ENCODE data around the gene WFDC2.

WFDC2 gene, protein sequence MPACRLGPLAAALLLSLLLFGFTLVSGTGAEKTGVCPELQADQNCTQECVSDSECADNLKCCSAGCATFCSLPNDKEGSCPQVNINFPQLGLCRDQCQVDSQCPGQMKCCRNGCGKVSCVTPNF

GRCh38 chr20:45469336-45470261, at the start of gene WFDC2:
Gene WFDC2, plus strand, starts transcription at chr20:45469753. Its CDS starts 29 bp downstream, at chr20:45469782.
- no peak for DNase-seq

DNA sequence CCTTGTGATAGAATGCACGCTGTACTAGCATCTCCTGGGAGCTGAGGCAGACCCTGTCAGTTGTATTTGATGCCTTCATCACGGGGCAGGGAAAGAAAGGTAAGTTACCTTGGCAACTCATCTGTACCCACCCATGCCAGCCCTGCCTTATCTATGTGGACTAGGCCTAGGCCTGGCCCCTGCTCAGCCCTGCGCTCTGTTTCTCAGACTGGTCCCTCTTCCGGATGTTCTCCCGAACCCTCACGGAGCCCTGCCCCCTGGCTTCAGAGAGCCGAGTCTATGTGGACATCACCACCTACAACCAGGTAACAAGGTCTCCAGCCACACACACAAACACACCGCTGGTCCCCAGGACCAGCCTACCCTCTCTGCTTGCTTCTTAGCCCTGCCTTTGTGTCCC, 49.4 kb upstream of the WFDC2 start:
- no peak for DNase-seq

GRCh38 chr20:45423700-45424099, 45.9 kb upstream of the WFDC2 start:
- DNase-seq = no peak

DNA sequence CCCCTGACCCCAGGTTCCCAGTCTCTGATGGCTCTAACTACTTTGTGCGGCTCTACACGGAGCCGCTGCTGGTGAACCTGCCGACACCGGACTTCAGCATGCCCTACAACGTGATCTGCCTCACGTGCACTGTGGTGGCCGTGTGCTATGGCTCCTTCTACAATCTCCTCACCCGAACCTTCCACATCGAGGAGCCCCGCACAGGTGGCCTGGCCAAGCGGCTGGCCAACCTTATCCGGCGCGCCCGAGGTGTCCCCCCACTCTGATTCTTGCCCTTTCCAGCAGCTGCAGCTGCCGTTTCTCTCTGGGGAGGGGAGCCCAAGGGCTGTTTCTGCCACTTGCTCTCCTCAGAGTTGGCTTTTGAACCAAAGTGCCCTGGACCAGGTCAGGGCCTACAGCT, 44.0 kb upstream of the WFDC2 start:
- no peak for DNase-seq

GRCh38 chr20:45426320-45427016, 43.1 kb upstream of the WFDC2 start:
- DNase-seq = no peak

DNA sequence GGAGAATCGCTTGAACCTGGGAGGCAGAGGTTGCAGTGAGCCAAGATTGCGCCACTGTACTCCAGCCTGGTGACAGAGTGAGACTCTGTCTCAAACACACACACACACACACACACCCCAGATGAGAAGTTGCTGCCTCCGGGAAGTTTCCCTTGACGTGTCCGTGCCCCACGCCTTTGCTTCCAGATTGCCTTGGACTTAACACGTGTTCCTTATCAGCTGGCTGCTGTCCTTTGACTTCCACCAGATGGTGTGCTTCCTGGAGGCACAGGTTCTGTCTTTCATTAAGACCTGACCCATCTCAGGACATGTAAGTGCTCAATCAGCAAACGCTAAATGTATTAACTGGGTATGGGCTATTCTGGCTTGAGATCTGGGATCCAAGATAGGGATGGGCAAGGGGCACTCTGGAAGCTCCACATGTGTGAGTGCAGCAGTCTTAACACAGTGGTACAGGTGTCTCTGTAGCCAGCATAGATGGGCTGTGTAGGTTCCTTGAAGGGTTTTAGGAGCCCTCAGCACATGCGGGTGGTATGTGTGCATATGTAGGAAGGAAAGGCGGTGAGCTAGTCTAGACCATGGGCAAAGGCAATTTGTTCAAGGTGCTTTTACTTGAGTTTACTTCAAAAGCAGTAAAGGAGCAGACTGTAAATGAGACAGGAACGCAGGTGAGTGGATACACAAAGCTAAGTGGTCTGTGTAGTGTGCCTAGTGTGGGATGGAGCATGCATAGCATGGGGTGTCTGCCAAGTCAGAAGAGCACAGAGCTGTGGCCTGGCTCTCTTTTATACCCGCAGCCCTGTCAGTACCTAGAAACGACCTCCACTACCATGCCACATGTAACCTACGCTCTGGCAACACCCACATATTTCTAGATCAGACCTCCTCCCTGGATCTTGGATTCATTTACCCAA, 42.1 kb upstream of the WFDC2 start:
- no peak for DNase-seq

GRCh38 chr20:45429618-45430017, 39.9 kb upstream of the WFDC2 start:
- no peak for DNase-seq

- DNase-seq = no peak
Measured at GRCh38 chr20:45432294-45432693, 37.3 kb upstream of the WFDC2 start.

DNA sequence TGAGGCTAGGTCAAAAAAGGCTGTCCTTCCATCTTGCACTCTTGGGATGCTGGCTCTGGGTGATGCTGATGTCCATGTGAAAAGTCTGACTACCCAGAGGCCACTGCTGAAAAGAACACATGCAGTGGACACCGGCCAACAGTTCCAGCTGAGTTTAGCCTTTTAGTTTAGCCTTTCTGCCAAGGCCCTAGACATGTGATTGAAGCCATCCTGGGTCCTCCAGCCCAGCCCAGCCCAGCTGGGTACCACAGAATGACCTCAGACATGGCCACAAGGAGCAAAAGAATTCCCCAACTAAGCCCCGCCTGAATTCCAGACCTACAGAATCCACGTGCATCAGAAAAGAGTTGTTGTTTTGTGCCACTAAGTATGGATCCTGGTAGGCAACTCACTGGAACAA, 36.2 kb upstream of the WFDC2 start:
- DNase-seq = no peak

DNA sequence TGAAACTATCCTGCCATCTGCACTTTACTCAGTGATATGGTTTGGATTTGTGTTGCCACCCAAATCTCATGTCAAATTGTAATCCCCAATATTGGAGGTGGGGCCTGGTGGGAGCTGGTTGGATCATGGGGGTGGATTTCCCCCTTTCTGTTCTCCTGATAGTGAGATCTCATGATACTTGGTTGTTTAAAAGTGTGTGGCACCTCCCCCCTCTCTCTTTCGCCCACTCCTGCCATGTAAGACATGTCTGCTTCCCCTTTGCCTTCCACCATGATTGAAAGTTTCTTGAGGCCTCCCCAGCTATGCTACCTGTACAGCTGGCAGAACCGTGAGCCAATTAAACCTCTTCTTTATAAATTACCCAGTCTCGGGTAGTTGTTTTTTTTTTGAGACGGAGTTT, 35.6 kb upstream of the WFDC2 start:
- DNase-seq = no peak

GRCh38 chr20:45436732-45437485, 32.6 kb upstream of the WFDC2 start:
- peak; percentile 79 for DNase-seq

- no peak for DNase-seq
Measured at GRCh38 chr20:45440424-45440823, 29.1 kb upstream of the WFDC2 start.

DNA sequence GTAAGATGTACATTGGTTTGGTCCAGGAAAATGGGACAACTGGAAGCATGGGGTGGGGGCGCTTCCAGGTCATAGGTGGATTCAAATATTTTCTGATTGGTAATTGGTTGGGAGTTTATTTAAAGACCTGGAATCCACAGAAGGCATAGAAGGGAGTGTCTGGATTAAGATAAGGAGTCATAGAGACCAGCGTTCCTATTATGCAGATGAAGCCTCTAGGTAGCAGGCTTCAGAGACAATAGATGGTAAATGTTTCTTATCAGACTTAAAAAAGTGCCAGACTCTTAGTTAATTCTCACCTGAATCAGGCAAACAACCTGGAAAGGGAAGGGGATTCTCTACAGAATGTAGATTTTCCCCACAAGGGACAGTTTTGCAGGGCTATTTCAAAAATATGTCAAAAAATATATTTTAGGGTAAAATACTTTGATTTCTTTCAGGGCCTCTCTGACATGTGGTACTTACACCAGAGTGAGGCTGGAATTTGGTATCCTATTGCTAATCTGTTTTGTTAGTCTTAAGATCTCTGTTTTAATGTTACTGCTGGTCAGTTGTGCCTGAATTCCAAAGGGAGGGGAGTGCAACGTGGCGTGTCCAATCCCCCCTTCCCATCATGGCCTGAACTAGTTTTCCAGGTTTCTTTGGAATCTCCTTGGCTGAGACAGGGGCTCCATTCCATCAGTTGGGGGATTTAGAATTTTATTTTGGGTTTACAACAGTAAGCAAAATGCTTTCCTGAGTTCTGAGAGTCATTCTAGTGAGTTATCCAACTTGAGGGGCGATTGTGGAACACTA, 28.5 kb upstream of the WFDC2 start:
- DNase-seq = no peak

DNA sequence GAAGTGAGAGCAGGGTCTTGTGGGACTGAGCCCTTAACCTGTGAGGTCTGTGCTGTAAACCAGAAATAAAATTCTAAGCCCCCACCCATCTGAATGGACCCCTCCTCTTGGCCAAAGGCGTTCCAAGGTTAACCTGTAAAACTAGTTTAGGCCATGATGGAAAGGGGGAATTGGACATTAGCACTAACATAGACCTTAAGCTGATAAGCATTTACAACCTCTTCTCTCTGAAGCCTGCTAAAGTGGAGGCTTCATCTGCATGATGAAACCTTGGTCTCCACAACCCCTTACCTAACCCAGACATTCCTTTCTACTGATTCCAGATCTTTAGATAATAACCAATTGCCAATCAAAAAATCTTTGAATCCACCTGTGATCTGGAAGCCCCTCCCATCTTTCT, 27.8 kb upstream of the WFDC2 start:
- DNase-seq = no peak

- DNase-seq = peak; percentile 15
Measured at GRCh38 chr20:45444050-45444449, 25.5 kb upstream of the WFDC2 start.

- no peak for DNase-seq
Measured at GRCh38 chr20:45445805-45446562, 23.6 kb upstream of the WFDC2 start.

DNA sequence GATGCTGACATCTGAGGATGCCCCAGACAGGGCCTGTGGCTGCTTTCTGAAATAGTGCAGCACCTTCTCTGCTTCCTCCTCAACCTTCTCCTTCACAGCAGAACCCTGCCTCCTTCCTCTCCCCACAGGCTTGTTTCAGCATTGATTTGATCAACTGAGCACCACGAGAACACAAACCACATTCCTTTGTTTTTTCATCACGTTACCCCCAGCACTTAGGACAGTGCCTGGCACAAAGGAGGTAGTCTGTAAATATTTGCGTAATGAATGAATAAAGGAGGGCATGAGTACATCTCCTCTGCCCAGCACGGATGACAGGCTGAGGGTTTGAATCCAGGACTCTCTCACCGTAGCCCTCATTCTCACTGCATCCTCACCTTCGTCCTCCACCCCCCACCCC, 21.3 kb upstream of the WFDC2 start:
- no peak for DNase-seq

GRCh38 chr20:45449528-45449927, 20.0 kb upstream of the WFDC2 start:
- no peak for DNase-seq

- DNase-seq = no peak
Measured at GRCh38 chr20:45450097-45450818, 19.3 kb upstream of the WFDC2 start.

GRCh38 chr20:45452238-45452637, 17.3 kb upstream of the WFDC2 start:
- DNase-seq = no peak

Data from activated effector memory CD4-positive, alpha-beta T cell treated with Interleukin-2 at 50 U/mL for 16 hours (primary cell).